Astrocyte of the cerebellum (primary cell): ENCODE measurements around the gene ANKS1B.

Experiments used
- DNase-seq: peaks from one replicate; pipeline ENCODE4 v3.0.0-alpha.2; 2011; ENCODE audit warnings: low read depth
- H3K4me3 ChIP-seq: 2 replicates; pipeline ENCODE4 v1.5.1; 2011; ENCODE audit warnings: mild to moderate bottlenecking, low read depth, low read length, moderate library complexity
- in situ Hi-C: cut with HindIII; loops from 2 replicates; pipeline ENCODE4 v1.10.0; 2017; ENCODE audit warnings: low sequenced_read_pairs
- TF ChIP-seq, protein P1 (sequence below): IDR thresholded peaks from 2 replicates; pipeline ENCODE4 v1.5.1; 2012; ENCODE audit warnings: low read length, low read depth, moderate library complexity, mild to moderate bottlenecking; ENCODE audit errors: missing control alignments

ANKS1B gene

DNA sequence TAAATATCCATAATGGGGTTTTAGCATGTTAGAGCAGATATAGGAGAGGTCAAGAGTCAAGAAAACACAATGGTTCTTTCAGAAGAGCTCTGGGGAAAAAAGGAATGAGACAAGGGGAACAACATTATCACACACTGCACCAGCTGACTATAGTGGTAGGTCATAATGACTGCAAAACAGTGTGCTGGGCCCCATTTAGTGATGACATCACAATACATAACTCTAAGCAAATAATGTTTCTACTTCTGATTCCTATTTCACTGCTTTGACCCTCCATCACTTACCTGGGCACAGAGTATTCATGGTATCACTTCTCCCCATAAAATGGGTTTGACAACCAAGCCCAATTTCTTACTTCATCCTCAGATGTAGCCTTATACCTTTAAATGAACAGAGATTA, 275.1 kb downstream of the ANKS1B start:
- TF ChIP-seq, protein P1, sequence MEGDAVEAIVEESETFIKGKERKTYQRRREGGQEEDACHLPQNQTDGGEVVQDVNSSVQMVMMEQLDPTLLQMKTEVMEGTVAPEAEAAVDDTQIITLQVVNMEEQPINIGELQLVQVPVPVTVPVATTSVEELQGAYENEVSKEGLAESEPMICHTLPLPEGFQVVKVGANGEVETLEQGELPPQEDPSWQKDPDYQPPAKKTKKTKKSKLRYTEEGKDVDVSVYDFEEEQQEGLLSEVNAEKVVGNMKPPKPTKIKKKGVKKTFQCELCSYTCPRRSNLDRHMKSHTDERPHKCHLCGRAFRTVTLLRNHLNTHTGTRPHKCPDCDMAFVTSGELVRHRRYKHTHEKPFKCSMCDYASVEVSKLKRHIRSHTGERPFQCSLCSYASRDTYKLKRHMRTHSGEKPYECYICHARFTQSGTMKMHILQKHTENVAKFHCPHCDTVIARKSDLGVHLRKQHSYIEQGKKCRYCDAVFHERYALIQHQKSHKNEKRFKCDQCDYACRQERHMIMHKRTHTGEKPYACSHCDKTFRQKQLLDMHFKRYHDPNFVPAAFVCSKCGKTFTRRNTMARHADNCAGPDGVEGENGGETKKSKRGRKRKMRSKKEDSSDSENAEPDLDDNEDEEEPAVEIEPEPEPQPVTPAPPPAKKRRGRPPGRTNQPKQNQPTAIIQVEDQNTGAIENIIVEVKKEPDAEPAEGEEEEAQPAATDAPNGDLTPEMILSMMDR = no peak
- in situ Hi-C loops = no loop called here
- no peak for DNase-seq
- no peak overlapping the region for H3K4me3 ChIP-seq

DNA sequence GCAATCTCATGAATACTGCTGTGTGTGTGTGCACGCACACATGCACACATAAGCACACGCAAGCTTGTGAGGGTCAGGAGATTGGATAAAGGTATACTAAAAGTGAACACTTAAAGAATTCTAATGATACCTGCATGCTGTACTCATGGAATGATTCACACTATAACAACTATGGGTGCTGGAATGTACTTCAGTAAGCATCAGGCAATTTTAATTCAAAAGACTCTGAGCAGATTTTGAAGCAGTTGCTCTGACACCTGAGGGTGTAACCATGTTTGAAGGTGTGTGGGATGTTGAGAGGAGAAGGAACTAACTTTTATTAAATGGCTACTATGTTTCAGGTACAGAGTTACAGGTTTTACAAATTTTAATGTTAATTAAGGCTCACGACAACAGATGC, 275.6 kb downstream of the ANKS1B start:
- in situ Hi-C loops = no loop called here
- no peak for DNase-seq

DNA sequence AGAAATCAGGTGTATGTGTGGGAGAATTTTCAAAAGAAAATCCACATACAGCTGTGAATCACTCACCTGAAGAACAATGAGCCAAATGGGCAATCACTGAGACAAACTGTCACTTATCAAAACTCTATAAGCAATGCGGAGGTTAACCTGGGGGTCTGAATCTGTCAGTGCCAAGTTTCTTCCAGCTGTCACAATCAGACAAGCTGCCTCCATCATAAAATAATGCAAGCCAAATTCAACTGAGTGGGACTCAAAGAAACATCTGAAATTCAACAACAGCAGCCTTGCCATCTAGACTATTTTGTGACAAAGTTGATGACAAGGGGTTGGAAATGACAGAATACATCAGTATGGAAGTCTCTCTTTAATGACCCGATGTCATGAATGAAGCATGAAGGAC, 276.9 kb downstream of the ANKS1B start:
- H3K4me3 ChIP-seq = no peak overlapping the region
- no peak for DNase-seq
- in situ Hi-C loops = no loop called here
- TF ChIP-seq, protein P1 = no peak

More for the DNA sequence above, 275.6 kb downstream of the ANKS1B start:
- TF ChIP-seq, protein P1 = no peak
- H3K4me3 ChIP-seq = no peak overlapping the region

DNA sequence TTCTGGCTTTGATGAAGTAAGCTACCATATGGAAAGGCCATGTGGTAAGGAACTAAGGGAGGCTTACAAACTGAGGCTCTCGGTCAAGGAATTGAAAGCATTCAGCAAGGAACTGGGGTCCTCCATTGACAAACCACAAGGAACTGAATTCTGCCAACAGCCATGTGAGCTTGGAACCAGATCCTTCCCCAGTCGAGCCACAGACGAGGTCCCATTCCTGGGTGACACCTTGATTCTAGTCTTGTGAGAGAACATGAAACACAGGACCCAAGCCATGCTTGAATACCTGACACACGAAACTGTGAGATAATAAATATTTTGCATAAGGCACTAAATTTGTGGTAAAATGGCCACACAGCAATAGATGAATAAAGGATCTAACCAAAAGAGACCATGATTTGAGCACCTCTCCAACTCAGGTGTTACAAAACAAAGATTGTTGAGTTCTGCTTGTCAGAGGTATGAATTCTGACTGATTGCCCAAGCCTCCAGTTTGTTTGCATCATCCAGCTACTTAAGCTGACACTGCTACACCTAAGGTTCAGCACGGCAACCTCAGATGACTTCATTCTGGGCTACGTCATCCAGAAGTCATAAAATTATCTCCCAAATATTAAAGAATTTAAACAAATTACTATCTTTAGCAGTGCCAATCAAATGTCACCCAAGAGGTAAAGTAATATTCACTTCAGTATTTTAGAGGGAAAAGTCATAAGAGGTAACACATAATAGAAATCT, 277.8 kb downstream of the ANKS1B start:
- in situ Hi-C loops = no loop called here
- TF ChIP-seq, protein P1 = no peak
- H3K4me3 ChIP-seq = no peak overlapping the region
- DNase-seq = no peak

DNA sequence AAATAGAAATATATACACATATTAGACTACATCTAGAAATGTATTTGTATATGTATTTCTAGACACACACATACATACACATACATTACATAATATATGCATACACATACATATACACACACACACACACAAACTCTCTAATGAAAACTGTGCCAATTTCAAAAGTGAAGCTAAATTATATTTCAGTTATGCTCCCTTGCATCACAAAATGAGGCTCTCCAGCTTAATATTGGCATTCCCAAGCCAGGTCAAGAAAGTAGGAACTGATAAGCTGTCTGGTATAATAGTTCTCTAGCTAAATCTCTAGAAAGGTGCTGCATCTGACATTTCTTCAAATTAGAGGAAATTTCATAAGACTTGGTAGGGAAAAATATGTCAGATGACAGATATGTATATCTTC, 280.3 kb downstream of the ANKS1B start:
- no peak for DNase-seq
- H3K4me3 ChIP-seq = no peak overlapping the region
- in situ Hi-C loops = no loop called here
- TF ChIP-seq, protein P1 = no peak

DNA sequence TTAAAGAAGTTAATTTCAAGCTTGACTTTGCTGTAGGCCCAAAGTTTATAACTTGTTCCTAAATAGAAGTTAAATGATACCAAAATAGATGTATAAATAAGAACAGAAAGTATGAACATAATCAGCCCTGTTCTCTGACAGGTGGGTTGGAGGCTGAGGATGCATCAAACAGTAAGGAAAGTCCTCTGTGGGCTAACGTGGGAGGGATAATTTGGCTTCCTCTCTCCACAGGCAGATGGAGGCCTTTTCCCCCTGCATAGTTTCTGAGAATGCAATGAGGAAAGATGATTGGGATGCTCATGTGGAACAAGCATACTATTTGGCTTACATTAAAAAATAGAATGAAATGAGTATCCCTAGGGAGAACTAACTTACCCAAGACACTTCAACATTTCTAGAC, 280.7 kb downstream of the ANKS1B start:
- TF ChIP-seq, protein P1 = no peak
- H3K4me3 ChIP-seq = no peak overlapping the region
- in situ Hi-C loops = no loop called here
- DNase-seq = no peak
